ENCODE measurements around the gene HDAC4.
"Not testable (repeated sequence)": the region's sequence is repeated elsewhere in the genome, so short reads cannot be mapped to it uniquely, and the experiment has no call there.

Gene HDAC4
- total RNA-seq = 49.8 to 118 (median 100) reads per million in 4 experiments

DNA sequence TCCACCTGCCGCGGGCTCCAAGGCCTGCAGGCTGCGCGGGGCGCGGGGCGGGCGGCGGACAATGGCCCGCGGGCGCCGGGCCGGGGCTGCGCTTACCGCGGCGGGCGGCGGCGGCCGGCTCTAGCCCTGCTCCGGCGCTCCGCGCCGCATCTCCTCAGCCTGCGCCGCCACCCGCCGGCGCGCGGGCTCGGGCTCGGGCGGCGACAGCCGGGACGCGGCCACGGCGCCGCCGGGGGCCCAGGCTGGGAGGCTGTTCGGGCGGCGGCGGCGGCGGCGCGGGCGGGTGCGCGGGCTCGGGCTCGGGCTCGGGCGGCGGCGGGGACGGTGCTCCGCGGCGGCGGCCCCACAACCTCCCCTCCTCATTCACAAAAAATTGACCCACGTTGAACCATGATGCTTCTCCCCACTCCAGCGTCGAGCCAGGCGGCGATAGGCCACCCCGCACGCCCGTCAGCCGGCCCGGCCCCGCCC lies at the start of gene HDAC4:
Gene HDAC4 (minus strand): TSS at position 425 of the 471 bp plus-strand sequence. CDS start 48,321 bp downstream, outside the sequence.
- no peak for DNase-seq

DNA sequence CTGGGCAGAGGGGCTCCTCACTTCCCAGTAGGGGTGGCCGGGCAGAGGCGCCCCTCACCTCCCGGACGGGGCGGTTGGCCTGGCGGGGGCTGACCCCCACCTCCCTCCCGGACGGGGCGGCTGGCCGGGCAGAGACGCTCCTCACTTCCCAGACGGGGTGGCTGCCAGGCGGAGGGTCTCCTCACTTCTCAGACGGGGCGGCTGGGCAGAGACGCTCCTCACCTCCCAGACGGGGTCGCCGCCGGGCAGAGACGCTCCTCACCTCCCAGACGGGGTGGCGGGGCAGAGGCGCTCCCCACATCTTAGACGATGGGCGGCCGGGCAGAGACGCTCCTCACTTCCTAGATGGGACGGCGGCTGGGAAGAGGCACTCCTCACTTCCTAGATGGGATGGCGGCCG lies 48.6 kb upstream of the HDAC4 start:
- not testable (repeated sequence) for DNase-seq

DNA sequence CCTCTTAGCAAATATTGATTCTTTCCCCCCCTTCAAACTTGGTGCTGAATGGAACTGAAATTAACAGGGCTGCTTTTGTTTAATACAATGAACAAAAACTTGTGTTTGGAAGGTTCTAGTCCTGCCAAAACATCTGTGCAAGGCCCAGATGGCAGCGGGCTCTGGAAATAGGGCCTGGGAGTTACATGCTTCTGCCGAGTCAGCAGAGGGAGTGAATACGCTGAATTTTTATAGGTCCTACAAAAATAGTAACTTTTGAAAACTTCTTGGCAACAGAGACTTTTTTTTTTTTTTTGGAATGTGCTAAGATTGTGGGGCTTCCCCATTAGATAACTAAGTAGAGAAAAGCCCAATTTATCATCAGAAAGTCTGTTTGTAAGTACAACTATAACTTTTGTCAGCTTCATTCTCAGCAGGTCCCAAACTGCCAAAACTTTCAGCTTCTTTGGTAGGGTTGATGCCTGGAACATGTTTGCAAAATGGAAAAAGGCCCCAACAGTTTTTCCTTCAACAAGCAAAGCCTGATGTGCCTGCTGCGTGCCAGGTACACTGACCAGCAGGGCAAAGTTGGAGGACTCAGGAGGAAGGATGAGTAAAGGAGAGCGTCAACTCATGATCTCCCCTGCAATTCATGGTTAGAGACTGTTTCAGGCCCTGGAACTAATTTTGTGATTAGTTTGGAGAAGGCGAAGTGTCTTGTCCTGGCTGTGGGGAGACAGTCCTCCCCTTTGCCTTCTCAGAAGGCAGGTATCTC lies 45.1 kb upstream of the HDAC4 start:
- no peak for DNase-seq

DNA sequence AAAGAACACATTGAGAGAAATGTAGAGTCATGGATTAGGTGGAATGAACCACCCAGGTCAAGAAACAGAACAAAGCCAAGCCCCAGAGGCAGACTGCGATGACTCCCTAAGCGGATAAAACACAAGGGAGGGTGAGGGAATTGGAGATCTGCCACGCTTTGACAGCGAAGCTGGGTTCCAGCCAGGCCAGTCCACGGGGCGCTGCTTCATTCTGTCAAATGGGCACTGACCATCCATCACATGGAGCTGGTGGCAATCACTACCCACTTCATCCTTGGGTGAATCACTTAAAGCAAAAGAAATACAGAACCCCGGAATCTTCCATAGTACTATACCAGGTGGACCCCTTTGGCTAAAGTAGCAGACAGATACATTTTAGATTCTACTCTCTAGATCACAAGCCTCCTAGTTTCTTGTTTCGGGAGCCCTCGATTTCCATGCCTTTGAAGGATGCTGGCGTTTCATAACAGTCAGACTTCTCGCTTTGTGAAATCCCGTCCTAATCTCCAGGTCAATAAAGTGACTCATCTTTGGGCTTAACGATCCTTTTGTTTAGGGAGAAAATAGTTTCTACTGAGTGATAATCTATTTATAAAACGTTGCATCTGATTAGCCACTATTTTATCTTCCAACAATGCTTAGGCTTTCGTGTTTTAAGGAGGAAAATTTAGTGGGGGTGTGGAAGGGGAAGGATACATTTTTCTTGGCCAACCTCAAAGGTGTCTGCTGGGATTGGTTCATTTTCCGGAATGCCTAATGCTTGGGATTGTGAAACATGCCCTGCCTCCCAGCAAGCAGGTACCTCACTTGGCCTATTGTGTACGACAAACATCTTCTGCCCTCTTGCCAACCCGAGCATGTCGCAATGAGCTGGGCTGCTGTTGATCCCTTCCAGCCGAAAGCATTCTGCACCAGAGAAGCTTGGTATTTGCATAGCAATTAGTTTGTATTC lies 44.1 kb upstream of the HDAC4 start:
- no peak for DNase-seq

DNA sequence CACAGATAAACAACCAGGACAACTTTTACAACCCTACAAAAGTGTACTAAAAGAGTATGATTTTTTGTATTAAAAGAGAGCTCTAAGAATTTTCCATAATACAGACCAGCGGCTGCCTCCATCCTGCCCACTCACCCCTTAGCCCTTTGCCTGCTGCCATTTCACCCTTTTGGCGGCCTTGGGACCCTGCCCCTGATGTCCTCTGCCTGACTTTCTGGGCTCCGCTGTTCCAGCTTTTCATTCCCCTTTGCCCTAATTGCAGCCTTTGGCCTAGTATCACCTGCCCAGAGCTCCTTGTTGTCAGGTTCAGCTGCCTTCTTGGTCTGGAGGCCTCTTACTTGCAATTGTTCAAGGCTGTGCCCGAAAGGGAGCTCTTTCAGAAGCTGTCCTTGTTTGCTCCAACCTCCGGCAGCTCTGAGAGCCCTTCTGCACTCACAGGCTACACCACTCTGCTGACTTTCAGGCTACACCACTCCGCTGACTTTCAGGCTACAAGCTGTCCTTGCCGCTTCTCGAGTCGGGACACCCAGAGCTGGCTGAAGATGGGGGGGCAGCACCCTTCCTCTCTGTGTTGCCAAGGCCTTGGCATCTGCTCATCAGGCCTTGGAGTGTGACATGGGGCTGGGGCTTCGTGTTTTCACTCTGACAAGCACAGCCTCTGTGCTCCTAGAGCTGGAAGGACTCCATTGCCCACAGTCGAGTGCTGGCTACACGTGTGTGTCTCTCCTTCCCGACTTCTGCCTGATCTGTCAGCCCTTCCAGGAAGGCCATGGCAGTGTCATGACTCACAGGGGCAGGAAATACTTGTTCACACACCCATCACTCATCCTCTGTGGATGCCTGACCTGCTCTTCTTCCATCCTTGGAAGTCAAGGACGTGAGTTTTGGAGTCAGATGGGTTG lies 43.1 kb upstream of the HDAC4 start:
- no peak for DNase-seq

DNA sequence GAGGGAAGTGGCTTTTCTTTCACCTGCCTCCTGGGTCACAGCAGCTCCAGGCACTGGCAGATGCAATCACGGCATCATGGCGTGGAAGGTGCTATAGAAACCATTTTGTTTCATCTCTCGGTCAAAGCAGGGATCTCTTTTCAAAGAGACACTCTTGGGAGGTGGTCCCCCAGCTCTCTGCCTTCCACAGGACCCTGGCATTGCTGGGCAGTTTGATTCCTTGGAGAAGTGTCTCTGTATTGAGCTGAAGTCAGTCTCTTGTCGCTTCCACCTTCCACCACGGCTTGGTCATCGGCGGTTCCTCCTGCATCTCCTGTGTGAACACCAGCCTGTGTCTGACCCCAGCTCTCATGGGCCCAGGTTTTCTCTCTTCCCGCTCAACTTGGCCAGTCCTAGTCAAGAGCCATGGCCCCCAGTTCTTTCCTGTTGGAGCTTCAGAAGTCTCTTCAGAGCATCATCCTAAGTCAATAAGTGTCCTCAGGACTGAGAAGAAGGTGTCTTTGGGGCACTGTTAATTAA lies 42.3 kb upstream of the HDAC4 start:
- no peak for DNase-seq

DNA sequence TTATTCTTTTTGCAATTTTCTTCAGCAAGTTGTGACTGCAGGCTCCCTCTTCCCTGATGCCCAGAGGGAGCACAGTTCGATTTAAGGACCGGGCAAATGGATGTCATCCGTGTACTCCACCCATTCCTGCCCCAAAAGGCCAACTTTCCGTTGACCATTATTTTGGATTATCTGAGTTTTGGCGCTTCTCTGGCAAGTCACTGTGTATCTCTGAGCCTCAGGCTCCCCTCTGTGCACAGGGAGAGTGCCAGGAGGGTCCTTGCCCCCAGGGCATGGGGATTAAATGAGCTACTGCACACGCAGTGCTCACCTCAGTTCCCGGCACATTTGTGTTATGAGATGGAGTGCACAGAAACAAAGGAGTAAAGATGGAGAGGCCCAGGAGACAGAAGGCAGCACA lies 41.4 kb upstream of the HDAC4 start:
- no peak for DNase-seq

DNA sequence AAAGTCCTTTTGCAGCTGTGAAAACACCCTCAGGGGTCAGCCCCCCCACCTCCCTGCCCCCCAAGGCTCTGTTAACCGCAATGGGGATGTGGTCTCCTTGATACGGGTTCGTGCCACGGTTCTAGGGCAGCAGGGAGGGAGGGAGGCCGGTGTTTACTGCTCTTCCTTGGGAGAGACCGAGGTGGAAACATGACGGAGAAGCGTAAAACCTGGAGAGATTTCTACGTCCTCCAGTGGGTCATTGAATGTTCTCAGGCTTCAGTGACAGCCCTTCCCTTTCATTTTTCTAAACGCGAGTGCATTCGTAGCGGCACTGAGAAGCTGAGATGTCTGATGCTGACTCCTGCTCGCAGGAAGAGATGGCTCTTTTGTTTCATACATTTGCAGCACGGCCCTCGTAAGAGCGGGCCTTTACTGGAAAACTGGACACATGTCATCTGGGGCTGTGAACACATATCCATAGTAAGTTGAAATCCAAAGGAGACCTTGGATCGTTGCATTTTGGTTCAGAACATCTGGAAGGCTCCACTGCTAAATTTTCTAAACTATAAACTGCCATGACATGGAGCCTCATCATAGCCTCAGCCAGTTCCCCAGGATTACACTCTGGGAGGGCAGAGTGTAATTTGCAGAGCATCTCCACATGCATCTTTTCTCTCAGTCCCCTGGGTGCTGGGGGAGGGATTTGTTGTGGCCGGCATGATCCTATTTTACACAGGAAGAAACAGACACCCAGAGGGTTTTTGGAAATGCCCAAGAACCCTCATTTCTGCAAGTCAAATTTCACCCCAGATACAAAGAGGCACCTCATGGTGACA lies 40.6 kb upstream of the HDAC4 start:
- peak; percentile 5 for DNase-seq

DNA sequence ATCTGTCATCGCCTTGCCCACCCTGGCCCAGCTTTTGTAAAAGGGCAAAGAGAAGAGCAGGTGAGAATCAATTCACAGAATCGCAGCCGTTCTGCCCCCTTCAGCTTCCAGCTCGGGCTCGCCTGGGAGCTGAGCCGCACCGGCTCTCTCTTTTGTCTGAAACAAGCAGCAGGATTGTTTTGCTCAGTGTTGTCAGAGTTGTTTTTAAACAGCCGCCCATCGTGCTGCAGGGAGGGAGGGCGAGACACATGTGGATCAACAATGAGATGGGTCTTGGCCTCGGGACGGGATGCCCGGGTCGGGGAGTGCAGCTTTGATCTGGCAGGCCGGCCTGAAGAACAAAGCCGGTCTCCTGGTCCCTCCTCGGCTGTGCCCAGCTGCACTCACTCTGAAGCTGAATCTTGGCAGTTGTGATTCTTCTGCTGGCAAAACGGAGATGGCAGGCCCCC lies 39.7 kb upstream of the HDAC4 start:
- DNase-seq = no peak

DNA sequence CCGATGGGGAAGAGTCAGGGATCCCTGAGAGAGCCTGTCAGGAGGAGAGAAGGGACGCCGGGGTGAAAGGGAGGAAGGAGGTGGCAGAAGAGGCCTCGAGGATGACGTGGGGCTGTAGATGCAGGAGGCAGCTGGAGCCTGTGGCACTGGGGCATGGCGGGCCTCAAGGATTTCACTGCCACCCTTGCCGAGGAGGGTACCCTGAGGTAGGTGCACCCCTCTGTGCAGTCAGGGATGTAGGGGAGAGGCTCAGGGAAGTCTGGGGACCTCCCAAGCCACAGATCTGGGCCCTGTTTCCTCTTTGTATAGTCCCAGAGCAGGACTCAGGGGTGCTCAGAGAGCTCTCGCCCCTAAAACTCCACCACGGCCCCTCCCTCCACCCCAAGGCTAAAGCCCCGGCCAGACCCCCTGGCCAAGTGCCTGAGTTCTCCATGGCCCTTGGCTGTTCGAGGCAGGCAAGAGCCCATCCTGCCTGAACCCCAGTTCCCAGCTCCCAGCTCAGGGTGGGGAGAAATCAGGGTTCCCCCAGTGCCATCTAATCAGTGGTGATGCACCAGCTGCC lies 39.0 kb upstream of the HDAC4 start:
- DNase-seq = no peak

DNA sequence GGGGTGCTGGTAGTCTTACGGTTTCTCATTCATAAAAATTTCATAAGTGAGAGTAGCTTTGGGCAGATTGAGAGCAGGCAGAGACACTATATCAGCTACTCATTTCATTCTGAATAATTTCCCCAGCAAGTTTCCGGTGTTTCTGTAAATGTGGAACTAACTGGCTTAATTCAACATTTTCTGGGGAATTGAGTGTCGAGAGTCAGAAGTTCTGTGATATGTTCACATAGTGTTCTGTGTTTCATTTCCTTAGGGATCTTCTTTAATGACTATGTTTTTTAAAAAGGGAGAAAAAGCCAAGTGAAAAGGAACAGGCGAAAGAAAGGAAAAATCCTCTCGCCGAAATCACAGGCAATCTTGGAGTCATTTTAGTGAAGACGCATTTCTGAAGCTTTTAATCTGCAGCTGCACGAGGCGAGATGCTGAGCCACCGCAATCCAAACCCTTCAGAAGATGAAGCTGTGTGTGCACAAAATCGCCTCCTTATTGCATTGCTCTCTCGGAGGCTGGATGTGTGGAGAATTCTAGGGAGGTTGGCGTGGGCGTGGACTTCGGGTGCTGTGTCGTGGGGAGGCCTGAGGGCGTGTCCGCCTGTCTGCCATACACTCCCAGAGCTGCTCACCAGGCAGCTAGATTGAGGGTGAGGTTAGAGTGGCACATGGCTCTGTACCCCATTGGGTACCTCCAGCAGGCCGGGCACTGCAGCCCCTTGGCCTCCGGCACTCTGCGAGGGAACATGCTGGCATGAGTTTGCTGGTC lies 38.4 kb upstream of the HDAC4 start:
- no peak for DNase-seq

DNA sequence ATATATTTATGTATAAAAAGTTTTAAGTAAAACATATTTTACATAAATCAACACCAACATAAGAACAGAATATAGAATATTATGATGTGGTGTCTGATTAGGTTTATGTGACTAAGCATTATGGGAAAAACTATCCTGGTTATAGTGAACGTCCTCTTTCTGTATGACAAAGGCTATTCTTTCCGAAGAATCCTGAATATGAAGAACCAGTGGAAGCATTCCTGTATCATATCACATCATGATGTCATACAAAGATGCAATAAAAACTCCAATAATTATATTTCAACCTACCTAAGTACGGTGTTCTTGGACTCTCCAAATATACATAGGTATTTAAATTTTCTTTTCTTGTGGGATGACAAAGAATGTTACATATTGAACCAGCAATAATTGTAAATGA lies 37.5 kb upstream of the HDAC4 start:
- DNase-seq = no peak

DNA sequence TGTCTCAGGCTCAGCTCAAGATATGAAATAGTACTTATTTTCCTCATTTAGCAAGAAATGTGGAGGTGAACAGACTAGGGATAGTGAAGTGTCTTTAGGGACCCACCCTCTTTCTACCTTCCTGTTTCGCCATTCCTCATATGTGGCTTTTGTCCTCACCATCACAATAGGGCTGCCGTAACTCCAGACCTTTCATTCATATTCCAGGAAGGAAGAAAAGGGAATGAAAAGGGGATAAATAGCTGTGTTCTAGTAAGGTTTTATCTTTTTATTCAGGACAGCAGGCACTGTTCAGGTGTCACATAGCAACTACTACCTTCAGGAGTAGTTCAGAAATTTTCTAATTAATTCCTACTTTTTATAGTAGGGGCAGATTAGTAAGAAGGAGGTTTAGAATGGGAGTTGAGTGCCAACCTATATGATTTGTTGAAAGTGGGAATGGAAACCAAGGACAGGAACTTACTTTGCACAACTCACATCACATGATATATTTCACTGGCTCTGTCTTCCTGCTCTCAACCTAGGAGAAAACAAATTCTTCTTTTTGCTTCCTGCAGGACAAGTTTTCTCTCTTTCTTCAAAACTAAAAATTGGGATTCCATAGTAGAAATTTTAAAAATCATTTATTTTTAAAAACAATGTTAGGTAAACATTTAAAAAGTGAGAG lies 36.0 kb upstream of the HDAC4 start:
- no peak for DNase-seq

DNA sequence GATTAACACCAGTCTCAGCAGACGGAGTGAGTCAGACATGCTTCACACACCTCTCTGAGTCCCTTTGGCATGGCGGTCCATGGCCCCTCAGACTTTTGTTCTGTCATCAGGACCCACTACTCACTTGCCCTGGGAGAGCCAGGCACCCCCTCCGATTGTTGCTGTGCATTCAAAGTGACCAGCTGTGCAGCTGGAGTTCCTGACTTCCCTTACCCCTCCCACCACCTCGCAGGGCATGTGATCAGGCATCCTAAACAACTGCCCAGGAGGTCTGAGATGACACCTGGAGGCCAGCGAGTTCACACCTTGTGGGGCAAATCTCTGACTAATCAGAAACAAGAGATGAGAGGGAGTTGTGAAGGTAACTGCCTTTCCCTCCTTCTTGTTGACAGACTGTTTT lies 35.3 kb upstream of the HDAC4 start:
- DNase-seq = no peak

DNA sequence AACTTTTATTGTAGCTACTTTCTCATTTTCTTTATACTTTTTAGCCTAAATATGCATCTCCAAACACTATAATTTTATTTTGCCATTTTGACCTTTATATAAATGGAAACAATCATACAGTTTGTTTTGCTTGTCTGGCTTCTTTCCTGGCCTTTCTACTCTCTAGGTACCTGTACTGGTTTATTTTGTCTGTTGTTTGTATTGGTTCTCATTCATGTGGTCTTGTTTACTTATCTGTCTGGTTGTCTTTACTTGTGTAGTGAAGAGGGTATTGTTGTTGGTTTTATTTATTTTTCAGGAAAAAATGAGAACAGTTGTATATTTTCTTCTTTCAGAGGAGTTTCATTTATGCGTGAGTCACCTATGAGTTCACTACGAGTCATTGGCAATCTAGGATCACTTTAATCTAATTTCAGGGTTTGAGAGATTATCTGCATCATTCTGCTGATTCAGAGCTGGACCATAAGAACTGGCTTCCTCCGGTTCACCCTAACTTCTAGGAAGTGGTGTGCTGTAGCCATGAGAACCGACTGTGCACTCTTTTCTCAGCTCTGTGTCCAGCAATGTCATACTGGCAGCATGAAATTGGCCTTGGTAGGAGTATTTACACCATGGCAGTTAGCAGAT lies 33.1 kb upstream of the HDAC4 start:
- no peak for DNase-seq

DNA sequence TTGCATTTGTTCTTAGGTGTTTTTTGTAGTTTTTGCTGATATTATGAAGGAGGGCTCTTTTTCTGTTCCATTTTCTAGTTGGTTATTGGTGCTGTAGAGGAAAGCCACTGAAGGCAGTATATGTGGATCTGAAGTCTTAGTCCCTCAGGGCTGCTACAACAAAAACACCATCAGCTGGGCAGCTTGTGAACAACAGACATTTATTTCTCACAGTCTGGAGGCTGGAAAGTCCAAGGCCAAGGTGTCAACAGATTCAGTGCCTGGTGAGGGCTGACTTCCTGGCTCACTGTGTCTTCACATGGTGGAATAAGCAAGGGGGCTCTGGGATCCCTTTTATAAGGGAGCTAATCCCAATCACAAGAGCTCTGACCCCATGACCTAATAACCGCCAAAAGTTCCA lies 31.4 kb upstream of the HDAC4 start:
- DNase-seq = no peak

DNA sequence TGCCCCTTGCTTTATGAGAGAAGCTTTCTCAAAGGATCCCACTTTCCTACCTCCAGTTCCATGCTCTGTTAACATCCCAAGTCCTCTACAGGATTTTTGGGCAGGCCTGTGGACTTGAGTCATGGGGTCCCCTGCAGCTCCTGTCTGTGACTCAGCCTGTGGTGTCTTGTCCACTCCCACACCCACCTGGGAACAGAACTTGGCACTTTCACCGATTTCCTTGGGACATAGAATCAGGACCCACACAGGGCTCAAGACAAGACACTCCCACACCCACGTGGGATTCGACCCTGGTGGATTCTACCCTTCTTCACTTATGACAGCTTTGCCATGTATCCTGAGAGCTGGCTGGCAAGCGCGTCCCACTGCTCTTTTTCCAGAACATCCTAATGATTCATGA lies 30.7 kb upstream of the HDAC4 start:
- DNase-seq = no peak

DNA sequence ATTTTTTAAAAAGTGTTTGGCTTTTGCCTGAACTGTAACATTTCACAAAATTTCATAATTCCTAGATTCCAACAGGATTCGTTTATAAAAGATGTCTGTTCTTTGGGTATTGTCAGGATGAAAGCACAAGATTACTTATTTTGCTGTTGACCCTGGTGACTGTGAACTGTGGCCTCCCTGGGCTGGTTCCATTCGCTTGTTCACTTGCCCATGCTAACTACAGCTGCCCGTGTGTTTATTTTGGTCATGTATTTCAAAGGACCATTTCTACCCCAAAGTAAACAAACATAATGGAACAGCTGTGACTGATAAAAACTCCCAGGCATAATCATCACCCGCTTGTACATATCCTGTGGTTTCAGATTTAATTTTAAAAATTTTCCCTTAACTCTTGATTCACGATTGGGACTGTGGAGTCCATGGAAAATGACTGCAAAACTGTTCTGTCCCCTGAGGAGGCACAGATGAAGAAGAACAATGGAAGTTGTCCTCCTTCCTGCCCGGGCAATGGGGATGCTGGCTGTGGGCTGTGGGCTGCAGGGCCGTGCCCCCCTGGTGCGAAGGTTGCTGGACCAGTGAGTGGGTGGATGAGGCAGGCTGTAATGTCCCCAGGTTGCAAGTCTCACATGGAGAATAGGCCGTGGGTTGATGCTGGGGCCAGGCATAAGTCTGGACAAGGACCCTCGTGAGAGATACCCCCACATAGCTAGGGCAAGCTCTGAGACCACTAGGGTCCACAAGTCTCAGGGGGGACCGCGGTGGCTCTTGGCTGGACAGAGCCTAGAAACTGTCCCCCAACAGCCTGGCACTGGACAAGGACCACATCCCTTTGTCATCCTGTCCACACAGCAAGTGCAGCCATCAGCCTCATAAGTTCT lies 28.9 kb upstream of the HDAC4 start:
- no peak for DNase-seq
